IMR-90 (cell line): ENCODE measurements around the gene SNRPB. TPM values are rescaled to one million over a fixed set of nuclear protein-coding genes. Genes with fewer than 3 reads are reported as not detected.

Source experiments
- ATAC-seq: fragments of 200-7000 bp; cut with Tn5 transposase; 2 replicates; pipeline ENCODE4 v1.9.1; 2020; ENCODE audit warnings: low read depth, mild to moderate bottlenecking, moderate library complexity
- BruUV-seq: library from RNA; stranded (reverse); fragments of 400-500 nt; replicated peaks from 2 replicates; lab custom pipeline; 2021; lab: Mats Ljungman, UMichigan
- CTCF ChIA-PET: fragments of 300-600 bp; formaldehyde crosslinking; extraction: SDS; loops from one replicate; lab custom pipeline; 2021; ENCODE audit warnings: antibody characterized with exemption; lab: Yijun Ruan, JAX
- POLR2A ChIA-PET: fragments of 300-600 bp; sonication (Branson Sonifier 250); formaldehyde crosslinking; loops from one replicate; lab custom pipeline; 2022; ENCODE audit warnings: antibody characterized with exemption; ENCODE audit not compliant: unreplicated experiment; lab: Charles Lee
- DNase-seq: peaks from one replicate; pipeline ENCODE4 v3.0.0; 2013
- H2AFZ ChIP-seq: replicated peaks from 2 replicates; pipeline ENCODE3; 2013; ENCODE audit warnings: low read length, mild to moderate bottlenecking; ENCODE audit not compliant: poor library complexity
- H2AK5ac ChIP-seq: 2 replicates; pipeline ENCODE4 v1.6.1; 2013; ENCODE audit warnings: low read depth, low read length, inconsistent platforms
- H2AK9ac ChIP-seq: replicated peaks from 2 replicates; pipeline ENCODE3; 2013; ENCODE audit warnings: mild to moderate bottlenecking, low read depth, low read length, moderate library complexity; ENCODE audit not compliant: poor library complexity
- H2BK120ac ChIP-seq: 2 replicates; pipeline ENCODE4 v1.6.1; 2013; ENCODE audit warnings: low read depth, low read length, inconsistent platforms
- H2BK15ac ChIP-seq: 3 replicates; pipeline ENCODE4 v1.6.1; 2013; ENCODE audit warnings: low read depth, low read length, inconsistent platforms
- H2BK20ac ChIP-seq: 2 replicates; pipeline ENCODE4 v1.6.1; 2013; ENCODE audit warnings: low read depth, mild to moderate bottlenecking, inconsistent platforms, low read length, moderate library complexity
- H2BK5ac ChIP-seq: 2 replicates; pipeline ENCODE4 v1.6.1; 2013; ENCODE audit warnings: mild to moderate bottlenecking, low read depth, low read length, inconsistent platforms; ENCODE audit not compliant: poor library complexity, severe bottlenecking
- H3K14ac ChIP-seq: replicated peaks from 2 replicates; pipeline ENCODE4 v1.6.1; 2013; ENCODE audit warnings: low read depth, low read length, inconsistent platforms
- H3K18ac ChIP-seq: 2 replicates; pipeline ENCODE4 v1.6.1; 2013; ENCODE audit warnings: low read depth, low read length, control low read depth
- H3K23ac ChIP-seq: 2 replicates; pipeline ENCODE4 v1.6.1; 2013; ENCODE audit warnings: low read depth, low read length, inconsistent platforms
- H3K27ac ChIP-seq: 2 replicates; pipeline ENCODE4 v1.5.1; 2013; ENCODE audit warnings: mild to moderate bottlenecking, control low read depth, low read length; ENCODE audit not compliant: insufficient read depth
- H3K27me3 ChIP-seq: 2 replicates; pipeline ENCODE4 v1.6.1; 2013; ENCODE audit warnings: low read length; ENCODE audit not compliant: control insufficient read depth, insufficient read depth
- H3K36me3 ChIP-seq: 2 replicates; pipeline ENCODE4 v1.6.1; 2013; ENCODE audit warnings: low read length, mixed read lengths; ENCODE audit not compliant: control insufficient read depth, insufficient read depth
- H3K4ac ChIP-seq: 2 replicates; pipeline ENCODE4 v1.6.1; 2013; ENCODE audit warnings: low read depth, low read length, inconsistent platforms
- H3K4me1 ChIP-seq: 2 replicates; pipeline ENCODE4 v1.6.1; 2013; ENCODE audit warnings: low read length, mixed read lengths; ENCODE audit not compliant: control insufficient read depth, insufficient read depth
- H3K4me2 ChIP-seq: 2 replicates; pipeline ENCODE4 v1.6.1; 2013; ENCODE audit warnings: low read depth, mild to moderate bottlenecking, control low read depth, low read length, moderate library complexity
- H3K4me3 ChIP-seq: 2 replicates; pipeline ENCODE4 v1.5.1; 2013; ENCODE audit warnings: low read depth, mild to moderate bottlenecking, control low read depth, low read length, moderate library complexity; ENCODE audit not compliant: insufficient read depth
- H3K56ac ChIP-seq: 2 replicates; pipeline ENCODE4 v1.6.1; 2013; ENCODE audit warnings: low read length, inconsistent platforms; ENCODE audit not compliant: insufficient read depth; ENCODE audit errors: extremely low read depth
- H3K79me1 ChIP-seq, 2 experiments: 2 replicates each; pipeline ENCODE4 v1.6.1; 2013; ENCODE audit warnings: low read length in 2 of 2, inconsistent platforms in 1 of 2, low read depth in 1 of 2
- H3K9ac ChIP-seq: 2 replicates; pipeline ENCODE4 v1.6.1; 2013; ENCODE audit warnings: low read depth, low read length, control low read depth
- H3K9me1 ChIP-seq: 2 replicates; pipeline ENCODE4 v1.6.1; 2013; ENCODE audit warnings: low read length, inconsistent platforms; ENCODE audit not compliant: insufficient read depth
- H3K9me3 ChIP-seq: 2 replicates; pipeline ENCODE4 v1.6.1; 2013; ENCODE audit warnings: low read length; ENCODE audit not compliant: control insufficient read depth, insufficient read depth
- H4K20me1 ChIP-seq: 2 replicates; pipeline ENCODE4 v1.6.1; 2013; ENCODE audit warnings: low read length, inconsistent platforms; ENCODE audit not compliant: insufficient read depth
- H4K5ac ChIP-seq: 2 replicates; pipeline ENCODE4 v1.6.1; 2013; ENCODE audit warnings: mild to moderate bottlenecking, low read depth, low read length, control low read depth
- H4K8ac ChIP-seq, 2 experiments: 2 replicates each; pipeline ENCODE4 v1.6.1; 2013; ENCODE audit warnings: low read depth in 2 of 2, low read length in 2 of 2, control low read depth in 1 of 2, inconsistent platforms in 1 of 2
- H4K91ac ChIP-seq: 2 replicates; pipeline ENCODE4 v1.6.1; 2013; ENCODE audit warnings: low read depth, low read length, inconsistent platforms; ENCODE audit not compliant: insufficient read depth
- BHLHE40 ChIP-seq: fragments of 150-350 bp; IDR thresholded peaks from 2 replicates; pipeline ENCODE4 v1.6.1; 2016; ENCODE audit warnings: mild to moderate bottlenecking, low read depth, low read length
- CEBPB ChIP-seq: IDR thresholded peaks from 2 replicates; pipeline ENCODE4 v1.6.1; 2012; ENCODE audit warnings: low read depth, low read length, improper control_type of control experiment
- CHD1 ChIP-seq: IDR thresholded peaks from 2 replicates; pipeline ENCODE4 v1.6.1; 2012; ENCODE audit warnings: low read depth, low read length, improper control_type of control experiment
- CTCF ChIP-seq: conservative IDR thresholded peaks from 2 replicates; pipeline ENCODE4 v1.5.1; 2012; ENCODE audit warnings: mild to moderate bottlenecking, low read depth, low read length, improper control_type of control experiment
- ELK1 ChIP-seq: fragments of 150-350 bp; IDR thresholded peaks from 2 replicates; pipeline ENCODE4 v1.6.1; 2016; ENCODE audit warnings: low read depth, mild to moderate bottlenecking, low read length, moderate library complexity, borderline replicate concordance
- FOS ChIP-seq: fragments of 150-350 bp; IDR thresholded peaks from 2 replicates; pipeline ENCODE4 v1.6.1; 2016; ENCODE audit warnings: low read depth, low read length
- MAFK ChIP-seq: IDR thresholded peaks from 2 replicates; pipeline ENCODE4 v1.6.1; 2012; ENCODE audit warnings: low read depth, low read length, improper control_type of control experiment
- MAZ ChIP-seq: IDR thresholded peaks from 2 replicates; pipeline ENCODE4 v1.6.1; 2012; ENCODE audit warnings: low read depth, mild to moderate bottlenecking, low read length, improper control_type of control experiment, moderate library complexity, borderline replicate concordance
- MXI1 ChIP-seq: IDR thresholded peaks from 2 replicates; pipeline ENCODE4 v1.6.1; 2012; ENCODE audit warnings: low read depth, mild to moderate bottlenecking, low read length, moderate library complexity, borderline replicate concordance
- NFE2L2 ChIP-seq: fragments of 150-350 bp; IDR thresholded peaks from 2 replicates; pipeline ENCODE4 v1.6.1; 2016; ENCODE audit warnings: low read depth, mild to moderate bottlenecking, low read length
- POLR2A ChIP-seq: IDR thresholded peaks from 2 replicates; pipeline ENCODE4 v1.6.1; 2012; ENCODE audit warnings: mild to moderate bottlenecking, low read depth, low read length
- RAD21 ChIP-seq: IDR thresholded peaks from 2 replicates; pipeline ENCODE4 v1.6.1; 2012; ENCODE audit warnings: low read length, improper control_type of control experiment
- RCOR1 ChIP-seq: IDR thresholded peaks from 2 replicates; pipeline ENCODE4 v1.6.1; 2012; ENCODE audit warnings: mild to moderate bottlenecking, low read length, improper control_type of control experiment; ENCODE audit not compliant: insufficient replicate concordance
- RFX5 ChIP-seq: IDR thresholded peaks from 2 replicates; pipeline ENCODE4 v1.8.0; 2012; ENCODE audit warnings: low read depth, mild to moderate bottlenecking, low read length, moderate library complexity
- SMC3 ChIP-seq: fragments of 150-350 bp; IDR thresholded peaks from 2 replicates; pipeline ENCODE4 v1.6.1; 2016; ENCODE audit warnings: low read depth, mild to moderate bottlenecking, antibody characterized with exemption, low read length, moderate library complexity
- WGBS, 2 experiments: methylation state at CpG; one replicate each; pipeline versions ENCODE4 v1.1.5 to v1.1.7; 2013; ENCODE audit warnings: missing lambda C conversion rate in 2 of 2; ENCODE audit not compliant: insufficient read length in 1 of 2; ENCODE audit errors: extremely low coverage in 2 of 2; 5-methylcytosine and 5-hydroxymethylcytosine counted together
- dilution Hi-C: fragments of 300-500 bp; cut with HindIII; formaldehyde crosslinking; loops from one replicate; pipeline ENCODE4 v1.14.3; 2018; ENCODE audit warnings: low sequenced_read_pairs; ENCODE audit not compliant: unreplicated experiment
- in situ Hi-C: fragments of 300-500 bp; cut with MboI; formaldehyde crosslinking; loops from 3 replicates; pipeline ENCODE4 v1.14.3; 2019; ENCODE audit warnings: low sequenced_read_pairs, inconsistent platforms, mixed read lengths
- intact Hi-C: fragments of 100-400 bp; cut with micrococcal nuclease; formaldehyde crosslinking; loops from 2 replicates; pipeline ENCODE4 v1.10.0; 2022
- polyA plus RNA-seq, 3 experiments: library from polyadenylated mRNA; depleted of rRNA; stranded (reverse); fragments of >200 nt; gene quantifications; 2 replicates each; pipeline ENCODE4 v1.2.3, GENCODE V29; 2012; ENCODE audit warnings: low replicate concordance in 1 of 3
- total RNA-seq: library from RNA; depleted of rRNA; stranded (reverse); fragments of >200 nt; gene quantifications from 2 replicates; pipeline ENCODE4 v1.2.3, GENCODE V29; 2012
- TF ChIP-seq, protein P1 (sequence below): fragments of 150-350 bp; IDR thresholded peaks from 2 replicates; pipeline ENCODE4 v1.6.1; 2017; ENCODE audit warnings: mild to moderate bottlenecking, antibody characterized with exemption, low read length, low read depth

Gene SNRPB
- total and polyA plus RNA-seq, 2 of the 4 experiments (the other 2 are of a cell fraction), result 103 to 214 TPM

DNA sequence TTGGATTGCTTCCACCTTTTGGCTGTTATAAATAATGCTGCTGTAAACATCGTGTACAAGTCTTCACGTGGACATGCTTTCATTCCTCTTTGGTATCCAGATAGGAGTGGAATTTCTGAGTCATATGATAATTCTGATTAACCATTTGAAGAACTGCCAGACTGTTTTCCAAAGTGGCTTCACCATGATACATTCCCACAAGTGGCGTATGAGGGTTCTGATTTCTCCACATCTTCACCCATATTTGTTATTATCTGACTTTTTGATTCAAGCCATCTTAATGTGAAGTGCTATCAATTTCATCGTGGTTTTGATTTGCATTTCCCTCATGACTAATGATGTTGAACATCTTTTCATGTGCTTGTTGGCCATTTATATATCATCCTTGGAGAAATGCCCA, 2.9 kb upstream of the SNRPB start:
- H2BK5ac ChIP-seq, result peak overlapping the region; percentile 76
- peaks cover 5% of the 10 kb centered on the region for H3K4me1 ChIP-seq
- TF ChIP-seq MAZ (no peak), BHLHE40 (peak; percentile 97), NFE2L2 (no peak), SMC3 (no peak), RFX5 (no peak), MXI1 (peak; percentile 80), CTCF (no peak), RCOR1 (peak; percentile 13), POLR2A (no peak), RAD21 (no peak), MAFK (no peak), CHD1 (no peak), FOS (peak; percentile 61; the same call in 1 of the 2 replicates), ELK1 (no peak), CEBPB (peak; percentile 42; the same call in 1 of the 2 replicates)
- TF ChIP-seq, protein P1, sequence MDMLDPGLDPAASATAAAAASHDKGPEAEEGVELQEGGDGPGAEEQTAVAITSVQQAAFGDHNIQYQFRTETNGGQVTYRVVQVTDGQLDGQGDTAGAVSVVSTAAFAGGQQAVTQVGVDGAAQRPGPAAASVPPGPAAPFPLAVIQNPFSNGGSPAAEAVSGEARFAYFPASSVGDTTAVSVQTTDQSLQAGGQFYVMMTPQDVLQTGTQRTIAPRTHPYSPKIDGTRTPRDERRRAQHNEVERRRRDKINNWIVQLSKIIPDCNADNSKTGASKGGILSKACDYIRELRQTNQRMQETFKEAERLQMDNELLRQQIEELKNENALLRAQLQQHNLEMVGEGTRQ, result peak; percentile 83
- peaks cover 3% of the 10 kb centered on the region; the same call in 1 of the 2 replicates for H3K36me3 ChIP-seq
- H3K56ac ChIP-seq, result no peak overlapping the region
- H3K23ac ChIP-seq, result no peak overlapping the region
- no peaks in the 10 kb centered on the region for H3K27me3 ChIP-seq
- H3K27ac ChIP-seq, result peak overlapping the region; percentile 40; the same call in 1 of the 2 replicates
- H4K8ac ChIP-seq, result peak overlapping the region in 1 of 2 experiments; percentile 20; a peak in 1 of 4 replicates
- dilution Hi-C loops, result no loop called here
- H2AK5ac ChIP-seq, result no peak overlapping the region
- no CpG with 5 or more reads among the region's 4 CpGs for WGBS, 2 experiments
- ChIA-PET CTCF (no interaction called here), POLR2A (no interaction called here)
- no peak overlapping the region for H3K9ac ChIP-seq
- no peak overlapping the region for H2BK20ac ChIP-seq
- no peaks in the 10 kb centered on the region for H3K9me3 ChIP-seq
- peaks cover 9% of the 10 kb centered on the region for H3K9me1 ChIP-seq
- intact Hi-C loops, result no loop called here
- in situ Hi-C loops, result loop anchor here (25.0 kb wide), 1 partner anchor 711 kb away; no protein-coding TSS in a partner anchor
- no TSS peak for BruUV-seq
- no peak overlapping the region for H4K5ac ChIP-seq
- H3K14ac ChIP-seq, result no peak overlapping the region
- H3K4ac ChIP-seq, result no peak overlapping the region
- H2AFZ ChIP-seq, result no peak overlapping the region
- no peak overlapping the region for H4K91ac ChIP-seq
- ATAC-seq (0 out of 2 replicates have a peak, but pooled peaks have one; percentile 1), DNase-seq (peak; percentile 95)
- H2AK9ac ChIP-seq, result no peak overlapping the region
- H3K18ac ChIP-seq, result no peak overlapping the region
- peak overlapping the region; percentile 53; the same call in 1 of the 2 replicates for H3K4me2 ChIP-seq
- H3K79me1 ChIP-seq, result peaks cover 8 to 12% of the 10 kb centered on the region in 2 experiments; a peak in 3 of 4 replicates
- H3K4me3 ChIP-seq, result no peak overlapping the region
- peaks cover 17% of the 10 kb centered on the region for H4K20me1 ChIP-seq
- no peak overlapping the region for H2BK120ac ChIP-seq
- no peak overlapping the region for H2BK15ac ChIP-seq
